NCI-H2171 (cell line): ENCODE results near the gene ITGB1BP1.
A peak's percentile ranks its signal among the peaks of the same experiment; 100 is the strongest.

ENCODE experiments used
- DNase-seq: peaks from one replicate; lab custom pipeline; 2025; lab: John Stamatoyannopoulos, UW

The ITGB1BP1 gene

DNA sequence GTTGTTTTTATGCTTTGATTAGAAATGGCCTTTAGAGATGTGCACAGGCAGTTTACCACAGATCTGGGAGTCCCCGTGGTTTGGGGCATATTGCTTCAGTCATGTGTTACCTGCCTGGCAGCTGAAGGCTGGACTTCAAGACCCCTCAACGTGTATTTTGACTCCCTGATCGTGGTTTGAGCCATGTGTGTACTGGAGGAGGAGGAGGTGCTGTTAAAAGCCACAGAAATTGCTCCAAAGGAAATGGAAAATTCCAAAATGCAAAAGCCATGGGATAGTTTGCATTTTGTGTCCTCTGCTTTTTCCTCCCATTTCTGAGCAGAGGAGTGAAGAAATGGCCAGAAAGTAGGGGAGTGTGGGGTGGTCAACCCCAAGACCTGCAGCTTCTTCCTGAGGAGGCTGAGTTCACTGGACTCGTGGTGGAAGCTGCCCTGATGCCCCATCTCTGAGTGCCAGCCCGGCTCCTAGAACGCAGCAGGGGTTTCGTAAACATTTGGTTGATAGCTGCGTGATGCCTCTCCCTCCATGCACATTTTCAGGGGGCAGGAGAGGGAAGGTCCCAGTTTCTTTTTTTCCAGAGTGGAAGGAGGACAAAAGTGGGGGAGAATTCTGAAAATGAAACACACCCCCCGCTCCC is 45.7 kb downstream of the ITGB1BP1 start:
- DNase-seq: no peak

DNA sequence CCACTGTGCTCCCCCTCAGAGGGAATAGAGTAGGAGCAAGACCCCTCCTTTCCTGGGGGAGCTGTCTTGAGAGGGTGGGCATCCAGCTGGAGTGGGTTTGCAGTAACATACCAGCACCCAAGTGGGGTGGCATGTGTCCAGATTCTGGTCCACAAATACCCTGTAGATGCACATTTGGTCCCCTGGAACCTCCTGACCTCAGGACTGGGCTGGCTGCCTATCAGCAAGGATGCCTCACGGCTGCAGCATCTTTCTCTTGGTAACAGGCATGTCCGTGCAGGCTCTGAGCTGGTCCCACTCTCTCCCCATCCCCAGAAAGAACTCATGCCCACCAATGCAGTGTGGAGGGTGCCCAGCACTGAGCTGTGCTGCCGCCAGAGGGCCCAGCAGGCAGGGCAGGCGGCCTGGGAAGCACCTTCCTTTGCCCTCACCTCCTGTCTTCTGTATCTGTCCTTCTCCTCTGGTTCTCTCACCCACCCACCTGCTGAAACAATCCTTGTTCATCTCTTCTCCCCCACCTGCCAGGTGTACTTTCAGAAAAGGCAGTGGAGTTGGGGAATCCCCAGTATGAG is 47.4 kb downstream of the ITGB1BP1 start:
- no peak for DNase-seq

DNA sequence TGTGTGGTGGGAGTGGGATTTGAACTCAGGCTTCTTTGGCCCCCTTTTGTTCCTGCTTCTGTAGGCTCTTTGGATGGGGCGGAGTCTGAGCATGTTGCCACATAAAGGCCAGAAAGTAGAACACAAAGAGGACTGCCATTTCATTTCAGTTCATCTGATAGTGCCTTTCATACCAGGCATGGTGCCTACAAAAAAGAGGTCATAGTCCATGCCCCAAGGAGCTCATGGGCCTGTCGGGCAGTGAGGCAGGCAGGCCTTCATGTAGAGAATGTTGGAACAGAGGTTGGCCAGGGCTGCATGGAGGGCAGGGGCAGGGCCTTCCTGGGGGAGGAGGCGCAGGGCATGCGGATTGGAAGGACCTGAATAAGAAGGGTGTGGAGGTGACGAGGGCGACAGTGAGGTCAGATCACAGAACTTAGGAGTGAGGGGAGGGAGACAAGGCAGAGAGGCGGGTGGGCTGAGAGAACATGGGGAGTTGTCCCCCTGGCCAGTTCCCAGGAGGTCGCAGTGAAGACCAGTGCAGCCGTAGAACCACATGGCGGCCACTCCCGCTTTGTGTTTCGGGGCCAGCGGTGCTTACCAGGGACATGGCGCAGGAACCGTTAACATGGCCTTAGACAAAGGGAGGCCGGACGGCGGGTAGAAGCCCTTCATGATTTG is 49.1 kb downstream of the ITGB1BP1 start:
- DNase-seq: no peak

DNA sequence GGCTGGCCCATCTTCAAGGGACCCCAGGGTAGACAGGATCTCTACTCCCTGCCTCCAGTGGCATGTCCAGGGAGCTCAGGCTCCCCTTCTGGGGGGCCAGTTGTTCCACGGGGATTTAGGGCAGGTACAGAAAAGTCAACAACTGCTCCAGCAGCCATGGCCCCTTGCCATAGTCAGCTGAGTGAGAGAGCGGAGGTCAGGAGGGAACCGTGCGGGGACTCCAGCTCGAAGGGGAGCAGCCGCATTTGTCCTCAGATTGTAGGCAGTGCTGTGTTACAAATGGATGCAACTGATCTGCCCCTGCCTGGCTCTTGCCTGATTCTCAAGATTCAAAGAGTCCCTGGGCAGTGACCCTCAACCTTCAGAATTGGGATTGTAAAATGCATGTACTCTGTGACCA is 49.9 kb downstream of the ITGB1BP1 start:
- no peak for DNase-seq

DNA sequence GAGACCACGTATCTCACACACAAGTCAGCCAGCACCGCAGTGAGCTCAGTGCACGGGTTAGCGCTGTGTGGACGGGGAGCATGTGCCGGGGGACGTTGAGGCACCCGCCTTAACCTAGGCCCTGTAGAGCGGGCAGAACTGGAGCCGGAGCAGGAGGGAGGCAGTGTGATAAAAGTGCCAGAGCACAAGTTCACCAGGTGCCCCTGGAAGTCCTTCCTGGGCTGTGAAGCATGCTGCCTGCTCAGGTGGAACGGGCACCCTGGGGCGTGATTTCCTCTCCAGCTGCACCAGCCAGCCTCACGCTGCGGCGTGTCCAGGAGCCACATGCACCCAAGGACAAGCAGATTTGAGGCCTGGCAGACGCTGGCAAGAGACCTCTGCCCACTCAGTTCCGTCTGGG is 50.3 kb downstream of the ITGB1BP1 start:
- no peak for DNase-seq

DNA sequence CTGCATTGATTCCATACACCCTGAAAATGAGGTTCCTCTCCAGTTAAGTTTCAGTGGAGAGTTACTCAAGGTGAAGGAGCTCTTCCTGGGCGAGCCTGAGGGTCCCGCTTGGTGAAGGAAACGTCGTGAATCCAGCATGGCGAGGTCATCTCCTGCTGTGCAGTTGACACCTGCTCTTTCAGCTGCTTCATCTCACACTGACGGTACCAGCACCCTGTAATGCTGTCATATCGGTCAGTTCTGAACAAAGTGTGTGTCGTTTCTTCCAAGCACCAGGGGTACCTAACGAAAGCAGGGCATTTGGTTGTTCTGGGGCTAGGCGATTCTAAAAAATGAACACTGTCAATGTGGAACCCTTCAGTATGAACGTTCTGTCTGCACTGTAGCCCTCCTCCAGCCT is 52.6 kb downstream of the ITGB1BP1 start:
- DNase-seq: no peak

DNA sequence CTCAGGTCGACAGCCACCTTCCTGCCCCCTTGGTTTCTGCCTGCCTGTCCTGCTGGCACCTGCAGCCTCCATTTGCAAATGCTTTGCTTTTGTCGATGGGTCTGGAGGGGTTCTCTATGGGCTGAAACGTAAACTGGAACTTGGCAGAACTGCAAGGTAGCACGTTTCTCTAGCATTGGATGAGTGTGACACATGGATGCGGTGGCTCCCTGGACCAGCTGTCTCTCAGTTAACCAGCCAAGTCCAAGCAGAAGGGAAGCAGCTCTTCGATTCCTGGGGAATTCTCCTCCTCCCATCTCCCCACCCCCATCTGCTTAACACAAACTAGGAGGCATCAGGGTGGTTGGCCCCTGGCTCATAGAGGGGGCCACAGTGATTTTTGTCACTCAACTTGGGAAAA is 57.3 kb downstream of the ITGB1BP1 start:
- DNase-seq: no peak

DNA sequence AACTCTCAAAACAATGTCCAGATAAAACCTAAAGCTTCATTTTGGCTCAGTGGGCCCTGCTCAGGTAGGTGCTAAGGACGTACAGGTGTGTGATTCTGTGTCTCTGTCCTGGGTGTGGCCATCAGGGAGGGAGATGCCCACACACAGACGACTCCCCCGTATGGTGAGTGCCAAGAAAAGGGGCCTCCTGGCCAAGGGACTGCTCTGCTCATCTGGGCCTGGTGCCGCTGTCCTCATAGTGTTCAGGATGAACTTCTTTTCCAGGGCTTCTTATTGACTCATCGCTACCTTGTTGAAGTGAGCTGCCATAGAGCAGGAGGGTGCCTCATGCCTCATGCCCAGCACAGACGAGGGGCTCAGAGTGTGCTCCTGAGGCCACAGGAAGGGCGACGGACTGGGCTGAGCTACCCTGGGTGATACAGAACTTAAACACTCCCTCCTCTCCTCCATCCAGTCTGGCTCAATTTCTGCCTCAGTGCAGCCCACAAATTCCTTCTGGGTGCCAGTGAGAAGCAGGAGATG is 57.8 kb downstream of the ITGB1BP1 start:
- DNase-seq: no peak

DNA sequence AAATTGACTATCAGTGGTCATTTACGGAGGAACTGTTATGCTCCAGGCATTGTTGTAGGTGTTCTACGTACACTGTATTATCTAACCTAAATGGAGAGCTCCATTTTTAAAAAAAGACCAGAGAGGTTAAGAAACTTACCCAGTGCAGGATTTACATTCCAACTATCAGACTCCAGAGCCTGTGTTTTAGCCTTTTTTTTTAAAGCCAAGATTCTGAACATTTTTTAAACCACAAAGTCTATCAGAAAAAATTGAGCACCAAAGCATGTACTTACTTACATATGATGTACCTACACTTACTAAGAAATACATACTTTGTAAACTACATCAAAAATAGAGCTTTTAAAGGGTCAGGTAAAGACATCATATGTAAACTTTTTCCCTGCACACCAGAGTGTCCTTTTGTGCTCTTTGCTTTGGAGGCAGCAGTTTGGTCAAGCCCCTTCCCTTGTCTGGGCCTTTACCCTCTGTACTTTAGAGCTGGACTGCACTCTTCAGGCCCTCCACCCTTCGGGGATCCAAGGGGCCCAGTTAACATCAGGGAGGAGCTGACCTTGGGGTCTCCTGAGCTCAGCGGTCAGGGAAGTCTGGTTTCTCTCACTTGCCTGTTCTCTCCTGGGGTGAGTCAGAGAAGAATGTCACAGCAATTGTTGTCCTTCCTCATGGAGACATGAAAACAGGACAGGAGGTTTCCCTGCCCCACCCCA is 58.4 kb downstream of the ITGB1BP1 start:
- DNase-seq: no peak

DNA sequence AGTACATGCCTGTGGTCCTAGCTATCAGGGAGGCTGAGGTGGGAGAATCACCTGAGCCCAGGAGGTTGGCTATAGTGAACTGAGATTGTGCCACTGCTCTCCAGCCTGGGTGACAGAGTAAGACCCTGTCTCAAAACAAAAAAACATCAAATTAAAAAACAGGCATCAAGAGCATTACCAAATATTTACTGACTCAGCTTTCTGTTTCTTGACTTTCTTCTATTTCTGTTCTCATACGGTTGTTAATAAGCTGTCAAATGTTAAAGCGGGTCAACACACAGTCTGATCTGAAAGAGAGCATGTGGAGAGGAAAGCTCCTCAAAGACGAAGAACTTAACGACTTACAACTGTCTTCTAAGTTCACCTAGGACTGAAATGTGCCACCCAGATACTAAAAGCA is 59.0 kb downstream of the ITGB1BP1 start:
- DNase-seq: no peak

DNA sequence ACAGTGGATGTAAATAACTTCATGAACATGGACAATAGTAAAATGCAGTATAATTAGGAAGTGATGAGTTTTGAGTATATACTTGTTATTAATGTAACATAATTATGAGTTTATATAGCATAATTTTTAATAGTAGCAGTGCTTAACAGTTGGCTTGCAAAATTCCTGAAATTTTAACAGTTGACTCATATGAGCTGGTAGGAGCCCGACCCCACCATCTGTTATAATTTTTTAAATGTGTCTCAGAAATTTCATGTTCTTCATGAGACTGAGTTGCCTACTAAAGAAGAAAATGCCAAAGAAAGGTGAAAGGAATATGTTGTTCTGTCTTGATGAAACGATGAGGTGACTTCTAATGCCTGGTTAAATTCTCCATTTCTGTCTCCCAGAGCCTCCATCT is 62.6 kb downstream of the ITGB1BP1 start:
- DNase-seq: no peak

DNA sequence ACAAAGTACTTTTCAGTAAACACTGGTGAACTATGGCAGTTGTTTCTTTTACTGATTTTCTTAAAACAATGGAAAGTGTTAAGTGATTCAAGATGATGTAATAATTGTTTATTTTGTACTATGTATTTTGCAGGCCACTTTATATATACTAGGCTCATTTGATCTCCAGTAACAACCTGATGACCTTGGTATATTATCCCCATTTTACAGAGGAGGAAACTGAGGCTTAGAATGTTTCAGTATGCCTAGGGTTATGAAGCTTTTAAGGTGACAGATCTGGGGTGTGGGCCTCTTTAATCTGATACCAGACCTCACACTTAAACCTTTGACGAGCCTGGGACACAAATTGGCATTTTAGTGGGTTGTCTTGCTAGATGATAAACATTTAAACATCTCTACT is 63.2 kb downstream of the ITGB1BP1 start:
- no peak for DNase-seq

DNA sequence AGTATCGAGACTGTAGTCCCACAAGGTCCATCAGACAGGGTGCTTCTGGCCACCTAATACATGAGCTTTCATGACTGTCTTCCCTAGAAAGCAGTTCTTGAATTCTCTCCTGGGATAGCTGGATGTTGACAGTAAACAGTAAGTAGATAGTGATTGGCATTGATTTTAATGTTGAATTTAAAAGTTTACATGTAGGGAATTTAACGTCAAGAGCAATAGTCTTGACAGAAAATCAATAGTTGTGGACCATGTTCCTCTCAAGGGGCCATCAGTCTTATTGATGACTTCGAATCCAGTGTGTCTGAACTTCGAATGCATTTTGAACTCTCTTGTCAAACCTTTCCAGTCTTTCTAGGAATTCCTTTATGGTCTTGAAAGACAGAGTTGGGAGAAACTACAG is 63.9 kb downstream of the ITGB1BP1 start:
- no peak for DNase-seq

DNA sequence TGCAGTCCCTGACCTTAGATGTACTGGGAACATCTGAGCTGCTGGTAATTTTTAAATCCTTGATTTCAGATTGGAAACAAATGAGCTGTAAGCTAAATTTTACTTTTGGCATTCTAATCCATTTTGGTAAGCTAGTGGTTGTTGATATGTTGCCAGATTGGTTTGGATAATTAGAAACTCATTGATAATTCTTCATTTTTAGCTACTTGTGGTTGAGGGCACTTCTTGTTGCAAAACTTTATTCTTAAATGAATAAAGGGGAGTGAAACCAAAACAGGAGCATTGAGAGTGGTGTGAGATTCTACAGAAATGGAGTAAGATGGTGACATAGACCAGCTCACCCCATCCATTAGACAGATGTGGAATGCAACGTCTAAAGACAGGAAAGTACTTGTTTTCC is 64.5 kb downstream of the ITGB1BP1 start:
- DNase-seq: no peak

DNA sequence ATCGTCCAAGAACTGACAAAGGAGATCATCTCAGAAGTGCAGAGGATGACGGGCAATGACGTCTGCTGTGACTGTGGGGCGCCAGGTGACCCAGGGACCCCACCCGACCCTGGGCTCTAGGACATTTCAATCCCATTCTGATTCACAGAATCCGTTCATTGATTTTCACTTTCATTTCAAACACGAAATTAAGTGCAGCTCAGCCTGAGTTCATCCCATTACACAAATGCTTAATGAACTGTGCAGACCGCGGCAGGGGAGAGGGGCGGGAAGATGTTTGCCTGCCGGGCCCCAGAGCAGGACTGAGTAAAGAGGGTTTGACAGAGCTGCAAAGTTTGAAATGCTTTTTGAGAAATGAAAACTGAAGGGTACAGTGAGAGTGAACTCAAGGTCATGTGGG is 67.1 kb downstream of the ITGB1BP1 start:
- DNase-seq: peak; percentile 22

DNA sequence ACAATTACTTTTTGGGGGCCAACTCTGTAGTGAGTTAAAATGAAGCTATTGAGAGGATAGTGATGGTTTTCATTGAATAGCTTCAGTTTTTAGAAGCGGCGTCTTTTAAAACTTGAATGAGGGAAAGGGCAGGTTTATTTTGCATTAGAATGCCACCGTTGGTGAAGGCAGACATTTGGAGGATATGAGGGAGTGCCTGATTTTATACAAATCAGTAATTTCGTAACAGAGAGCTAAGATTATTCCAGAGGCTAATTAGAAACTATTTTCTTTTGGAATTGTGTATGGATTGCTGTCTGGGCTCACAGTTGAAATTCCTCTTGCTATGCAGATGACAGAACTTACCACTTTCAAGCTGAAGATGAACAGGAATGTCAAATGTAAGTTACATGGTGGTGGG is 67.6 kb downstream of the ITGB1BP1 start:
- no peak for DNase-seq

DNA sequence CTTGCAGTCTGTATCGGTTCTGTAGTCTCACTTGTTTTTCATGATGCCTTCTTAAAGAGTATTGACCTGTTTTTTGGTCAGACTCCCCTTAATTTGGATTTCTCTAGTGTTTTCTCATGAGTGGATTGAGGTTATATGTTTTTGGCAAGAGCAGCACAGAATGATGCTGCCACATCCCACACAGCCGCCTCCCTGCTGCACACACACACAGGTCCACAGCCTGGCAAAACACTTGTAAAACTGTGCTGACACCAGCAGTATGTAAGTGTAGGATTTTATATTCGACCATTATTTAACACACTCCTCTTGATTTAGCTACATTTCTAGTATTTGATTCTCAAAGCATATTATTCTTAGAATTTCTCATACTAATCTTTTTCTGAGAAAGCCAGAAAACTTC is 68.1 kb downstream of the ITGB1BP1 start:
- no peak for DNase-seq

DNA sequence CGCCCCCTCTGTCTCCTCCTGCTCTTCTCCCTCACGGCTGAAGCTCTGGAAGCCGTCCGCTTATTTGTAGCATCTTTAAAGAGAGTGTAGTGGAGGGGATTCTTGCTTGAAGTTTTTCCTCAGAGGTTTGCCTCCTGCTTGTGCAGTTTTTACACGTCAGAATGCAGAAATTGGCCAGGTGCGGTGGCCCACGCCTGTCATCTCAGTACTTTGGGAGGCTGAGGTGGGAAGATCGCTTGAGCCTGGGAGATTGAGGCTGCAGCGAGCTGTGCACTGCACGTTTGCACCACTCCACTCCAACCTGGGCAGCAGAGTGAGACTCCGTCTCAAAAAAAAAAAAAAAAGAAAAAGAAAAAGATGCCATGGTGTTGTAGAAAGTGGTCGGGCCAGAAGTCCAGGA is 69.0 kb downstream of the ITGB1BP1 start:
- DNase-seq: no peak
